Non-pigmented ciliary epithelial cell (primary cell): Measurements from ENCODE around the gene LARP4B.

Experiments used
- DNase-seq: peaks from one replicate; pipeline ENCODE4 v3.0.0-alpha.2; 2010; ENCODE audit warnings: low read depth

The LARP4B gene

DNA sequence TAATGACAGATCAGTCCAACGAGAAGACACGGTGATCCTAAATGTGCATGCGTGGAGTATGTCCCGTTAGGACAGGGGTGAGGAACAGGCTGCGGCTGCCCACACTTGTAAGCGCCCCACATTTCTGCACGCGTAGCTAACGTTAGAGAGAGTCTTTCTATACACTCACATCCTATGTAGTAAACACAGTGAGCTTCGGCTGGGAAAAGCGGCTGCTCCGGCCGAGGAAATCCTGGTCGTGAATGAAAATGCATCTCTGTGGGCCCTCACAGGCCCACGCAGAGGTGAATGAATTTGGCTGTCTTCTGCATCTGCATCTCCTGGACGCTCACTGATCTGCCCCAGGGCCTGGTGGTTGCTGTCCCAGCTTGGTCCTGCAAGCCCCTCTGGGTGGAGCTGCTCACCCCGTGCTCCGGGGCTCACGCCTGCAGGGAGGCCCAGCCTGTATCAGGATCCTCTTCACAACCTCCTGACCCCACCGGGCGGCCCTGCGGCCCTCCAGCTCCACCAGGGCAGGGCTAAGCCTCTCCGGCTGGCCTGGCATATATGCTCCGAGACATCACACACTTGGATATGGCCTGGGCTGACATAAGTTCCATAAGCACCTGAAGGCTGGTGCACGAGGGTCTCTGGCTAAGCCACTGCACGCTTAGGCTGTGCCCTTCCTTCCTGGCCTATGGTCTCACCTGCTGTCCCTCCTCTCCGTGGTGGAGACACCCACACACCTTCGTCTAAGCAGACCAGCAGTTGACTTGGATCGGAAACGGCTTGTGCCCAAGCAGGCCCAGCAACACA is 124.1 kb downstream of the LARP4B start:
- no peak for DNase-seq

DNA sequence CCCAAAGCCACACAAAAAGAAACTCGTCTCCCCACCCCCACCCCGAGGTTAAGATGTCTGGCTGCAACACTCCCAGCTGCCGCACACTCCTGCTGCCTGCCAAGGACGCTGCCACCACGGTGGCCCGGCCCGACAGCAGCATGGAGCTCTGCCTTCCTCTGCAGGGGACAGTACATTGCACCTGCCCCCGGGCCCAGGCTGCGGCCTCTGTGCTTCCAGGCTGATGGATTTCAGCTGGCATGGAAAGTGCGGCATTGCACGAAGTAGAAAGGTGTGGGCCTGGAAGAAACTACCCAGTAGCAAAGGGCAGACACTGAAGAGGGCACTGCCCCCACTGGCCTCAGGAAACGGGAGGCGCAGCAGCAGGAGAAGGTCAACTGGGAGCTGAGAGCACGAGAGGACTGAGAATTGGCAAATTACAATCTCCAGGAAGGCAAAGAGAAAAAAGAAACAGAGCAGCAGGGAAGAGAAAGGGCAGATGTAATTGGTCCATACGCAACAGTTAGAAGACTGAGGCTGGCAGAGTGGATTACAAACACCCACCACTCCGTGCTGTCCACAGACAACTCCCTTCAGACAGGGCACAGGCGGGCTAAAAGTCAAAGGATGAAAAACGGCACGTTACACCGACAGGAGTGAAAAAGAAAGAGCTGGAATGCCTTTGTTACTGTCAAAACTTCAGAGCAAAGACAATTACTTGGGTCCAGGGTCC is 124.9 kb downstream of the LARP4B start:
- DNase-seq, result no peak

DNA sequence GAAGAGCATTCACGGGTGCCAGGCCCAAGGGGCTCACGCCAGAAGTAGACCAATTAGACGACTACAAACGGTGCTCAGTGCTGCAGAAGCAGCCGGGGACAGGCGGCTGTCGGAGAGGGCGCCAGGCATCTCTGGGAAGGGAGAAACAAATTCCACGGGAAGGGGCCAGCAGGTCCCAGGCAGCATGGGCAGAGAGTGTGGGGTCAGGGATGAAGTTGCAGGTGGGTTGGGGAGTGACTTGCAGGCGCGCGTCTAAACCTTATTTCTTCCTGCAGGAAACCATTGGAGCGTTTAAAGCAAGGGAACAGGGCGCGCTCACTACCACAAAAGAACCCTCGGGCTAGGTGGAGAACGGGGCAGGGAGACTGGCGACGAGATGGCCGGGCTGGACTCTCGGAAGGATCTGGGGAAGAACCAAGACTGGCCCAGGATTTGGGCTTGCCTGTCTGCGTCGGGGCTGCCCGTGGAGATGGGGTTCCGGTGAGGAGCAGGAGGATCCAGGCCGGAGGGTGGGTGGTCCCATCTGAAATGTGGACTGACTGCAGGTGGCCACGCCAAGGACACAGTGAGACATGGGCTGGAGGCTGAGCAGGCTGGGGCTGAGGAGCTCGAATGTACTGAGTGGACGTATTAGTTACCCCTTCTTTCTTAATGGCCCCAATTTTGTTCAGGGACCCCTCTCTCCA is 125.7 kb downstream of the LARP4B start:
- DNase-seq, result no peak

DNA sequence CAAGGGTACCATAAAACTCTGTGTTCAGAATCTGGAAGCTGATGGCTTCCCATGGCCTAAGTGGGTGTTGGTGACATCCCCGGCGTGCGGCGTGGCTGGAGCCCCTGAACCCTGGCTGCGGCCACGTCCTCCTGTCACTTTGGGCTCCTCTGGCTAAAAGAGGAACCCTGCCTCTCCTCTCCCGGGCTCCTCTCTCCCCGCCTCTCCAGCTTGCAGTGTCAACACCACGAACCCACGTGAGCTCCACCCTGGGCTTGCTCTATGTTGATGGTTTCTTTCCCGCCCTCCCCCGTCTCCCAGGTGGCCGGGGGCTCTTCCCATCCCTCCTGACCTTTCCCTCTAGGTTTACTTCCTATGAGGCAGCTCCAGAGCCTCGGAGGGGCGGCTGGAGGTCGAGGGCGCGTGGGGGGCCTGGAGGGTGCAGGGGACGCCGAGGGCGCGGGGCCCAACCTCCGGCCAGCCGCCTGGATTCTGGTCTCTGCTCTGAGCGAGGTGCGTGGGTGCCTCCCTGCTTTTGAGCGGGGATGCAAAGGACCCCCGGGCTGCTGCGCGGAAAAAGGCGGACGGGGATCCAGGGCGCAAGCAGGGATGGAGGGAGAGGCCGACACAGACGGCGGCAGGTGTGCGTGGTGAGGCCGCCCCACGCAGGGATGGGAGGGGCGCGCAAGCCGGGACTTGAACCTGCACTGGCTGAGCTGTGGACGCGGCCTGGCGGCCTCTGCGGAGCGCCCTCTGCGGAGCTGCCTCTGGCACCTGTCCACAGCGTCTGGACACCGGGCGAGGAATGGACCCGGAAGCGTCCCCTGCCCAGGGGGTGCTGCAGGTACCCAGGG is 126.5 kb downstream of the LARP4B start:
- DNase-seq, result no peak

DNA sequence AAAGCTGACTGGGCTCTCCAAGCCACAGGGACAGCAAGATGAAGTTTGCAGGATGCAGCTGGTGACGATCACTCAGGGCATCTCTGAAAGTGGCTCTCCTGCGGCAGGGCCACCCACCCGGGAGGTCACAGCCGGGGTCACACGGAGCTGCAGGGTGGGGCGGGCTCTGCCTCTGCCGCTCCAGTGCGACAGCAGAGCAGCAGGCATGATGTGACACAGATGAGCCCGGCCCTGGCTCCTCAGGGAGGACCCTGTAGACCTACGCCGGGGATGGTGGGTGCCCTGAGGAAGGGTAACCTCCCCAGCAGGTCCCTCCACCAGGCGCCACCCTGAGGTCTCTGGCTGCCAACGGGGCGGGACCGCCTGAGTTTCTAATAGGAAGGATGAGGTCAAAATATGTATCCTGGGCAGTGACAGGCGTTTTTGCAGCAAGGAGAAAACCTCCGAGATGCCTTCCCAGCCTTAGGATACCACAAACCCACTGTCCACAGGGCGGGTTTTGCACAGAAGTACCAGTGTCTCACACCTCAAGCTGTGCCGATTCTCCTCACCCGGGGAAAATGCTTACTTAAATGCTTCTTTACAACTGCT is 127.2 kb downstream of the LARP4B start:
- DNase-seq, result no peak

DNA sequence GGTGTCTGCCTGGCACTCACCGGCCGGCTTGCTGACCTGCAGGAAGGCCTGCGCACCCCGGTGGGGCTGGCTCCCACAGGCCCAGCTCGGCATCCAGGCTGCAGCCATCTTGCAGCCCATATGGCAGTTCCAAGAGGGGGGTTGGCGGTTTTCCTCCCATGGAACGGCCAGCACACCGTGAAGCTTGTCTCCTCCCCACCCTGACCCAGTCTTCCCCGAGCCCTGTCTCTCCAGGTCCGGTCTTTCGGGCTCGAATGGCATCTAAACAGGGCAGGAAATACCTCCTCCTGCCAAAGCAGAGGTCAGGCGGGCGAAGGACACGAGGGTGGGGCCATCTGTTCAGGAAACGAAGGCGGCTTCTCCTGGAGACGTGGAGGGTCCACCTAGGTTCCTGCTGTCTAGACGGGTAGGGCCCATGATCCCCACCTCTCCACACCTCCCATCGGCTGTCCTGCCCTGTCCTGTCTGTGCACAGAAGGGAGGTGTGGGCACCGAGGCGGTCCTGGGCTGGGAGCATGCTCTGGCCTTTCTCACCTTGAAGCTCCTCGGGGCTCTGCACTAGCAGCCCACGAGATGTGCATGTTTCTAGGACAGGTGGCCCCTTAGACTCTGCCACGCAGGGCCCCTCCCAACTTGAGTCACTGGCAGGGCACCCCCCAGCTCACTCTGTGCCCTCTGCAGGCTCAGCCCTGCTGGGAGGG is 128.3 kb downstream of the LARP4B start:
- no peak for DNase-seq

DNA sequence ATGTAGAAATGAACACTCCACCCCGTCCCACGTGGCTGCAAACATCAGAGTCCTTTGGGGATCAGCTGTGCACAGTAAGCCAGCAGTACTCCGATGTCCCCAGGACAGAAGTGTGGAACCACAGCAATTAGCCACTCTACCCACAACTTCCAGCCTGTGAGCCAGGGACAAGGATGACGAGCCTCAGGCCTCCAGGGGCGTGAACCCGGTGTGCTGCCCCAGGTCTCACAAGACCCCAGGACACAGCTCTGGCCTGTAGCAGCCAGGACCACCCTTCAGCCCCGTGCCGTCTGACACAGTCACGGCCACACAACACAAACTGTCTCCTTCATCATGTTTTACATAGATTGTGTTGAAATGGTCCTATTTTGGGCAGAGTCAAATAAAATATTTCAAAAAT is 129.0 kb downstream of the LARP4B start:
- no peak for DNase-seq

DNA sequence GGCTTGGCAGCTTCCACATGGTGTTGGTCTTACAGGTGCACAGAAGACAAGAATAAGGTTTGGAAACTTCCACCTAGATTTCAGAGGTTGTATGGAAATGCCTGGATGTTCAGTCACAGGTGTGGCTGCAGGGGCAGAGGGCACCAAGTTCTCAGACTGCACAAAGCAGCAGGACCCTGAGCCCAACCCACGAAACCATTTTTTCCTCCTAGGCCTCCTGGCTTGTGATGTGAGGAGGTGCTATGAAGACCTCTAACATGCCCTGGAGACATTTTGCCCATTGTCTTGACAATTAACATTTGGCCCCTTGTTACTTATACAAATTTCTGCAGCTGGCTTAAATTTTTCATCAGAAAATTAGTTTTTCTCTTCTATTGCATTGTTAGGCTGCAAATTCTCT is 134.3 kb downstream of the LARP4B start:
- DNase-seq, result no peak

DNA sequence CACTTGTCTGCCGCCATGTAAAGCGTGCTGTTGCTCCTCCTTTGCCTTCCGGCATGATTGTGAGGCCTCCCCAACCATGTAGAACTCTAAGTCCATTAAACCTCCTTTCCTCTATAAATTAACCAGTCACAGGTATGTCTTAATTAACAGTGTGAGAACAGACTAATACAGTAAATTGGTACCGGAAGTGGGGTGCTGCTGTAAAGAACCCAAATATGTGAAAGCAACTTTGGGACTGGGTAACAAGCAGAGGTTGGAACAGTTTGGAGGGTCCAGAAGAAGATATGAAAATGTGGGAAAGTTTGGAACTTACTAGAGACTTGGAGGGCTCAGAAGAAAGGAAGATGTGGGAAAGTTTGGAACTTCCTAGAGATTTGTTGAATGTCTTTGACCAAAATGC is 135.3 kb downstream of the LARP4B start:
- DNase-seq, result no peak

DNA sequence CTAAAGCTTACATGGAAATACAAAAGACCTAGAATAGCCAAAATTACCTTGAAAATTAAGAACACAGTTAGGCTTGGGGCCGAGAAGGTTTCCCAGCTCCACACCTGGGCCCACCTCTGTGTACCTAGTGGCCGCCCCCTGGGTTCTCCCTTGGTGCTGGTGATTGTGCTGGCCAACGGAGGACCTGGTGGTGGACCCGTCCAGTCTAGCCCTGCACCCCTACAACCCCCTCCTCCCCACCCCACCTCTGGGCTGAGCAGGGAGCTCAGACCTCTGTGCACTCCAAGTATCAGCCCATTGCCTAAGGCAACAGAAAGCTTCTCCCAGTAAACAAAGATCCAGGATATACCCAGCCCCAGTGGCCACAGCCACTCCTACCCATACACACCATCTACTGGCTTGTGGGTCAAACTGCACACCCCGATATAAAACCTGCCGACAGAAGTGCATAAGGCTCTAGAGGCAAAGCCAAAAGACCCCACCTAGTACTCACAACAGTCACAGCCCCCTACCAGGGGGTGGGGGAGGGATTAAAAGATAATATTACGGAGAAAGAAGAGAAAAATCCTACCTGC is 137.0 kb downstream of the LARP4B start:
- DNase-seq, result no peak

DNA sequence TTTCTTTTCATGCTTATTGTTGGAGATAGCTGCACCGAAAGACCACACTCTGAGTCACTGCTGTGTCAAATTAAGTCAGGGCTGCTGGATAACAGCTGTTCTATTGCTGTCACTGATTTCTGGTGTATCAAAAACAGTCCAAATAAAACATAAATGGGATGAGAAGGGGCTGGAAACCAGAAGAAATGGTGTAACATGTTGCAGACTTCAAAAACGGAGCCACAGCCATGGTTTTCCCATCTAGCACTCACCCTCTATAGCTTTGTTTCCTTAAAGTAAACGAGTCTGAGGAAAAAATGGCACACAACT is 138.8 kb downstream of the LARP4B start:
- DNase-seq, result no peak

DNA sequence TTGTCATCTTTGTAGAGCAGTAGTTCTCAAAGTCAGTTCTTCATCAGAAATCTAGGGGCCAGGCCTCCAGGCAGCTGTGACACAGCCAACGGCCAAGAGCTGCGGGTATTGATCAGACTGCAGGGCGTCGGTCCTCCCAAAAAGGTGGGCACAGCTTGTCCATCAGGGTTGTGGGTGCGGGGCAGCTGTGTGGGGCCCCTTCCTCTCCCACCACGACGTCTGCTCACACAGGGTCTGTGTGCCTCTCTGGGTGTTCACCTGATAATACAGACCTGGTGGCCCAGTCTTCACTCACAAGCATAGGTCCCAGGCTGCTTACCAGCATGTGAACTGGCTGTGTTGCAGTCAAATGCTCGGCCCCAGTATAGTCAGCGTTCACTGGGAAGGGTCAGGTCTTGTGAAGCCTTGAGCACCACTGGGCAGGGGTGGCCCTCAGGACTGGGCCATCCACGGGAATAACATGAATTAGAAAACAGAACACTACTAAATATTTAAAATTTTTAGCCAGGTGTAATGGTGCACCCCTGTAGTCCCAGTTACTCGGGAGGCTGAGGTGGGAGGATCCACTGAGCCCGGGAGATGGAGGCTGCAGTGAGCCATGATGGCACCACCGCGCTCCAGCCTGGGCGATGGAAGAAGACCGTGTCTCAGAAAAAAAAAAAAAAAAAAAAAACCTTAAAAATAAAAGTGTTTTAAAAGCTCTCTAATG is 139.3 kb downstream of the LARP4B start:
- no peak for DNase-seq

DNA sequence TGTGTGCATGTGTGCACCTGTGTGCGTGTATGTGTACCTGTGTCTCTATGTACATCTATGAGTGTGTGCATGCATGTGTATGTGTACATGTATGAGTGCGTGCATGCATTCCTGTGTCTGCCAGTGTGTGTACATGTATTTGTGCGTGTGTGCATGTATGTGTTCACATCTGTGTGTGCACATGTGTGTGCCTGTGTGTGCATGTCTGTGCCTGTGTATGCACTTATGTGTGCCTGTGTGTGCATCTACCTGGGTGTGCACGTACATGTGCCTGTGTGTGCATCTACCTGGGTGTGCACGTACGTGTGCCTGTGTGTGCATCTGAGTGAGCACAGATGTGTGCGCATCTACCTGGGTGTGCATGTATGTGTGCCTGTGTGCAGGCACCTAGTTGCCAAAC is 139.9 kb downstream of the LARP4B start:
- DNase-seq, result no peak

DNA sequence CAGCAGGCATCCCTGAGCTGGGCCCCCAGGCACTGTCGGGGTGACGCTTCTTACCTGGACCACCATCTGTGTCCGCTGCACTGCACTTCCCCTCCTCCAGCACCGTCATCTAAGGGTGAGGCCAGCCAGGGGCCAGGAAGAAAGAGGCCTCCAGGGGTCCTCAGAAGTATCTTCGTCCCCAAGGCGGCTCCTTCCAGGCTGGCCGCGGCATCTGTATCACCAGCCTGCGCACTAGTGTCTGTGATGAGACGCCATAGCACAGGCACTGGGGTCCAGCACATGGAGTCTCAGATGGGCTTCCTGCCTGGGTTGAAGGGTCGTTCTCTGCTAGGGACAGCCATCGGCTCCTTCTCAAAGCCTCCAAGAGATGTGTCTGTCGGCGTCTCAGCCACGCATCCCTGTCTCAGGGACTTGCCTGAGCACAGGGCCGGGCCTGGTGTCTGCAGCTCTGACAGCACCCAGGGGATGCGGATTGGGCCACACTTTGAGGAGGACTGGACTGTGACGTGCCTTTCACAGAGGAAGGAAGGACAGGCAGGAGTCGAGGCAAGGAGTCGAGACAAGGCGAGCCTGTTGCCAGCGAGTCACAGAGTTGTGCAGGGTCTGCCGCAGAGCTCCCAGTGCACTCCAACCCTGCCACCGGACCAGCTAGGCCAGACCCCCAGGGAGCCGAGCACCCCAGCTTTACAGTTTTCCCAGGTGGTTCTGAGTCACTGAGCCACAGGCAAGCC is 140.5 kb downstream of the LARP4B start:
- DNase-seq, result no peak

DNA sequence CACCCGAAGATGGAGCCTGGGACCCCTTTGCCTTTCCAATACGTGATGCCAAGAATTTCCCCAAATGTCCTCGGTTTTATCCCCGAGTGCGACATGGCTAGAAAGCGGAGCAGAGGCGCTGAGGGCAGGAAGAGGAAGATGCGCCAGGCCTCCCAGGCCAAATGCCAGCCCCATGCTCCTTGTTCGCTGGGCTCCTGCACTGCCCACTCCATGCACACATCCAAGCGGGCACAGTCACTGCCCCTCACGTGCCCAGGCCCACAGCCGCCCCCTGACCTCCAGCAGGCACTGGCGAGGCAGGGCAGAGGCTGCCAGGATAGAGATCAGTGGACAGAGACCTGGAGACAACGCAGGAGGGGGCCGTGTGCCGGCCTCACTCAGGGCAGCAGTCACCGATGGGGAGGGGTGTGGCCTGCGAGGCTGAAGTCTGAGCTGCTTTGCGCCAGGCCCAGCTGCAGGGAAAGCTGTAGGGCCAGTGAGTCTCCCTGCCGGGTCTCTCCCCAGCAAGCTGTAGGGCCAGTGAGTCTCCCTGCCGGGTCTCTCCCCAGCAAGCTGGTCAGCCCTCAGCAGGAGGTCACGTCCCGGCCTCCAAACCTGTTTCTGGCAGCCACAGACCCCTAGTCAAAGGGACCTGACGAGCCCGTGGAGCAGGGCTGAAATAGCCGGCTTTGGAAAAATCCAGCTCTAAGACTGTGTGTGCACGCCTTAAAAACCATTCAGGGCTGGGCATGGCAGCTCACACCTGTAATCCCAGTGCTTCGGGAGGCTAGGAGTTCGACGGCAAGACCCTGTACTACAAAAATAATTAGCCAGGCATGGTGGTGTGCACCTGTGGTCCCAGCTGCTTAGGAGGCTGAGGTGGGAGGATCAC is 141.4 kb downstream of the LARP4B start:
- DNase-seq, result no peak

DNA sequence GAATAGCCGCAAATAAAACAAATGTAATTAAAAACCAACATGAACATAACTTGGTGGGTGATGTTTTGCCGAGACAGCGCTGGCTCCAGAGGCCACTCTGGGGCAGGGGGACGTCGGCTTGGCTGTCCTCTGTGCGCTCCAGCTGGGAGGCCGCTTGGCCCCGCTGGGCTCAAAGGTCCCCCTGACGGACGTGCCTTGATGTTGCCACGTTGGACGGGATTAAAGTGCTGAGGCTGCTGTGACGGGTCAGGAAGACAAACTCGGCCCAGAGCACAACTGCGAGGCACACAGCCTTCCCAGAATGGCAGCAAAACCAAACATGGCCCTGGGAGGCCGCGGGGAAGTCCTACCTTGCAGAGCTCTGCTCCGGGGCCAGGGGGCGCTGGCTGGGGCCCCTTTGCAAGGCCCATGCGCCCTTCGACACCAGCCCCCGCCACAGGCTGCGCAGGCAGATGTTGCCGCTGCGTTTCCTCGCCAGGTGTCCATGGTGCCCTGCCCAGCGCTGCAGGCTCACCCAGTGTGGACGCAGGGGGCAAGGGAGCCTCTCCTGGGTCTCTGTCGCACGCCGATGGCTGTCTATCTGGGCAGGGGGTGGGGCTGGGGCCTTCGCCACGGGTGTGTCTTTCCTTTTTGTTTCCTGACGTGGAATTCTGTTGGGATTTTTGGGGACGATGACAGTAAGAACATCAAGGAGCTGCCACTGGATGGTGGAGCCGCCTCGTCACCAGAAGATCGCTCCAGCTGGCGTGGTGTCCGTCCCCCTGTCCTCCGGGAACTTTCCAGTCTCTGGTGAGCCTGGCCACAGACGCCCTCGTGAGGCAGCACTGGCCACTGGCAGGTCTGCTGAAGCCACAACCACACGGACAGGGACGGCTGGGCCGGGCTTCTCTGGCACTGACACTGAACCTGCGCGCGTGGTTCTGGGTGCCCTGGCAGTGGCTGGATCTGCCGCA is 142.4 kb downstream of the LARP4B start:
- DNase-seq, result no peak

DNA sequence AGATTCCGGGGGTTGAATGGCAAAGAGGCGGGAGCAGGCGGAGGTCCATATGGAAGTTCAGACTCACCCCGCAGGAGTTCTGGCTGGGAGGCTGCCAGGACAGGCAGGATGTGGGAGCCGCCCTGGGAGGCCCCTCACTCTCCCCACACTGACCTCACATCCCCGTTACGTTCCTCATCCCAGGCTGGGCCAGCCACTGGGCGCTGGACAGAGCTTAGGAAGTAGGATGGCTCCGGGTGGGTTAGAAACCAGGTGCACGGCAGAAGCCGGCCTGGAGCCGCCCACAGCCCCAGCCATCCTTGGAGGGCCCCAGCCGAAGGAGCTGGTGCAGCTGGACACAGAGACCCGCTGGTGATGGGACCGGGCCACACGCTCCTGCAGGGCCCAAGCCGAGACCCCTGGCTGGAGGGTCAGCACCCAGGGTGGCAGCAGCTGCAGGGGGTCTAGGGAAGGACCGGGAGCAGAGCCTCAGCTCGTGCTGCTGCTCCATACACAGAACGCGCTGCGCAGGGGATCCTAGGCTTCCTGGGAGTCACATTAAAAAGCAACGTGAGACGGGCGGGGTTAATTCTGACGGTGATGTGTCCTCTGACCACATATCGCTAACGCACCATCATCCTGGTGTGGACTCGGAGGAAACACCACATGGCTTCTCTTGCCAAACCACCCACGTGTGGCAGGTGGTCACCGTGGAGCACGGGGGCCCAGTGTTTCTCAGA is 143.4 kb downstream of the LARP4B start:
- no peak for DNase-seq
